Adrenal gland (tissue), 5 donors: ENCODE measurements around the gene MAP4K3.
"Not testable (repeated sequence)": the region's sequence is repeated elsewhere in the genome, so short reads cannot be mapped to it uniquely, and the experiment has no call there.

Experiments used
- CTCF ChIP-seq, 6 experiments: fragments of 450-650 bp in 4 of 6; fragments of 200-600 bp in 2 of 6; sonication (generic) in 1 of 6; IDR thresholded peaks; 1 replicate in 5 of 6; 2 replicates in 1 of 6; pipeline versions ENCODE4 v1.5.1 to v1.8.0; 2016 to 2021; ENCODE audit warnings: antibody characterized with exemption in 6 of 6, mild to moderate bottlenecking in 2 of 6, moderate library complexity in 1 of 6
- POLR2A ChIP-seq, 2 donors: fragments of 450-650 bp; IDR thresholded peaks; one replicate each; pipeline ENCODE4 v1.6.1; 2017; ENCODE audit warnings: antibody characterized with exemption in 2 of 2, mild to moderate bottlenecking in 2 of 2, moderate library complexity in 1 of 2
- donor health status: DM: no; HTN: no; CAD: no.

GRCh38 chr2:39244241-39244862 lies 192.7 kb downstream of the MAP4K3 start:
- not testable (repeated sequence) for TF ChIP-seq CTCF, POLR2A (IDR thresholded peaks at IDR 0.05)
